Transverse colon (tissue), 4 donors: ENCODE data around the gene PRKG1. TPM values are rescaled to one million over a fixed set of nuclear protein-coding genes. Genes with fewer than 3 reads are reported as not detected.

Source experiments
- DNase-seq: peaks from one replicate; pipeline ENCODE4 v3.0.0-alpha.2; 2019
- H3K27ac ChIP-seq, 4 donors: fragments of 200-600 bp; sonication (generic); 2 replicates each; pipeline ENCODE4 v1.5.1; 2016 to 2018; ENCODE audit warnings: inconsistent platforms in 4 of 4
- H3K27me3 ChIP-seq: fragments of 200-600 bp; sonication (generic); 2 replicates; pipeline ENCODE4 v1.5.1; 2017; ENCODE audit warnings: inconsistent platforms
- H3K36me3 ChIP-seq, 4 donors: fragments of 200-600 bp; sonication (generic); 2 replicates each; pipeline ENCODE4 v1.5.1; 2017 to 2019; ENCODE audit warnings: inconsistent platforms in 4 of 4
- H3K4me1 ChIP-seq, 4 donors: fragments of 200-600 bp; sonication (generic); 2 replicates each; pipeline ENCODE4 v1.5.1; 2017 to 2020; ENCODE audit warnings: inconsistent platforms in 4 of 4
- H3K4me3 ChIP-seq, 4 donors: fragments of 200-600 bp; sonication (generic); 1 replicate in 1 of 4; 2 replicates in 3 of 4; pipeline versions ENCODE4 v1.5.1 to v1.6.1; 2017 to 2019; ENCODE audit warnings: inconsistent platforms in 4 of 4
- H3K9me3 ChIP-seq, 2 donors: fragments of 200-600 bp; sonication (generic); 2 replicates each; pipeline ENCODE4 v1.5.1; 2017 to 2019; ENCODE audit warnings: inconsistent platforms in 2 of 2
- EP300 ChIP-seq: sonication (generic); formaldehyde crosslinking; IDR thresholded peaks from one replicate; pipeline ENCODE4 v1.6.1; 2017; ENCODE audit warnings: antibody characterized with exemption, low read depth
- POLR2A ChIP-seq: fragments of 450-650 bp; IDR thresholded peaks from one replicate; pipeline ENCODE4 v1.6.1; 2016; ENCODE audit warnings: antibody characterized with exemption, mild to moderate bottlenecking, moderate library complexity
- POLR2AphosphoS5 ChIP-seq, 3 donors: sonication (generic); formaldehyde crosslinking; IDR thresholded peaks; one replicate each; pipeline ENCODE4 v1.6.1; 2016; ENCODE audit warnings: antibody characterized with exemption in 3 of 3
- WGBS, 2 donors: methylation state at CpG; one replicate each; pipeline ENCODE4 v1.1.5; 2018; ENCODE audit warnings: low coverage in 1 of 2; 5-methylcytosine and 5-hydroxymethylcytosine counted together
- in situ Hi-C, 4 donors: fragments of 200-750 bp; cut with MboI; loops; one replicate each; pipeline versions ENCODE4 v1.15.0 to v1.15.1; 2017; ENCODE audit warnings: low sequenced_read_pairs in 3 of 4, low pct_ligation_motif_present in 1 of 4, low pct_unique_long_range_greater_than_20kb in 1 of 4
- intact Hi-C: fragments of 100-400 bp; cut with DNase I; formaldehyde crosslinking; loops from one replicate; pipeline ENCODE4 v1.15.1; 2023; ENCODE audit warnings: low total_unique reads
- total RNA-seq, 4 donors: library from RNA; depleted of rRNA; stranded (reverse); fragments of >200 nt; gene quantifications; one replicate each; pipeline ENCODE4 v1.1.0, GENCODE V29; 2016
- TF ChIP-seq, protein P1 (sequence below), 5 experiments: fragments of 200-600 bp in 3 of 5; fragments of 450-650 bp in 2 of 5; sonication (generic) in 3 of 5; IDR thresholded peaks; 1 replicate in 2 of 5; 2 replicates in 3 of 5; pipeline ENCODE4 v1.5.1; 2016 to 2017; ENCODE audit warnings: antibody characterized with exemption in 5 of 5, inconsistent platforms in 3 of 5, mild to moderate bottlenecking in 2 of 5, moderate library complexity in 1 of 5

Gene PRKG1
- total RNA-seq, 4 donors from 2014 or later, result 17.6 to 30.6 (median 26.9) TPM

DNA sequence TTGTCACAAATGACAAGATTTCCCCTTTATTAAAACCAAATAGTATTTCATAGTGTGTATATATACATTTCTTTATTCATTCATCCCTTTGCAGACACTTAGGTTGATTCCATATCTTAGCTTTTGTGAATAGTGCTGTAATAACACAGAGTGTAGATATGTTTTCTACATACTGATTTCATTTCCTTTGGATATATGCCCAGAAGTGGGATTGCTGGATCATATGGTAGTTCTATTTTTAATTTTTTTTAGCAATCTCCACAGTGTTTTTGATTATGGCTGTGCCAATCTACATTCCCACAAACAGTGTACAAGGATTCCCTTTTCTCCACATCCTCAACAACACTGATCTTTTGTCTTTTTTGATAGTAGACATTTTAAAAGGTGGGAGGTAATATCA lies 578.7 kb downstream of the PRKG1 start:
- H3K4me1 ChIP-seq, result peaks cover 0 to 5% (median 2%) of the 10 kb centered on the region in 4 donors
- H3K27ac ChIP-seq, result no peak overlapping the region
- H3K9me3 ChIP-seq, result no peaks in the 10 kb centered on the region
- H3K27me3 ChIP-seq, result no peaks in the 10 kb centered on the region
- H3K4me3 ChIP-seq, result no peak overlapping the region
- intact Hi-C loops (no loop called here), in situ Hi-C loops (no loop called here)
- no peak for DNase-seq
- TF ChIP-seq POLR2A, result no peak
- no peak for TF ChIP-seq EP300
- no peak for TF ChIP-seq POLR2AphosphoS5 (IDR thresholded peaks at IDR 0.05)
- TF ChIP-seq, protein P1, sequence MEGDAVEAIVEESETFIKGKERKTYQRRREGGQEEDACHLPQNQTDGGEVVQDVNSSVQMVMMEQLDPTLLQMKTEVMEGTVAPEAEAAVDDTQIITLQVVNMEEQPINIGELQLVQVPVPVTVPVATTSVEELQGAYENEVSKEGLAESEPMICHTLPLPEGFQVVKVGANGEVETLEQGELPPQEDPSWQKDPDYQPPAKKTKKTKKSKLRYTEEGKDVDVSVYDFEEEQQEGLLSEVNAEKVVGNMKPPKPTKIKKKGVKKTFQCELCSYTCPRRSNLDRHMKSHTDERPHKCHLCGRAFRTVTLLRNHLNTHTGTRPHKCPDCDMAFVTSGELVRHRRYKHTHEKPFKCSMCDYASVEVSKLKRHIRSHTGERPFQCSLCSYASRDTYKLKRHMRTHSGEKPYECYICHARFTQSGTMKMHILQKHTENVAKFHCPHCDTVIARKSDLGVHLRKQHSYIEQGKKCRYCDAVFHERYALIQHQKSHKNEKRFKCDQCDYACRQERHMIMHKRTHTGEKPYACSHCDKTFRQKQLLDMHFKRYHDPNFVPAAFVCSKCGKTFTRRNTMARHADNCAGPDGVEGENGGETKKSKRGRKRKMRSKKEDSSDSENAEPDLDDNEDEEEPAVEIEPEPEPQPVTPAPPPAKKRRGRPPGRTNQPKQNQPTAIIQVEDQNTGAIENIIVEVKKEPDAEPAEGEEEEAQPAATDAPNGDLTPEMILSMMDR (IDR thresholded peaks at IDR 0.05), result no peak
- H3K36me3 ChIP-seq, result no peaks in the 10 kb centered on the region

DNA sequence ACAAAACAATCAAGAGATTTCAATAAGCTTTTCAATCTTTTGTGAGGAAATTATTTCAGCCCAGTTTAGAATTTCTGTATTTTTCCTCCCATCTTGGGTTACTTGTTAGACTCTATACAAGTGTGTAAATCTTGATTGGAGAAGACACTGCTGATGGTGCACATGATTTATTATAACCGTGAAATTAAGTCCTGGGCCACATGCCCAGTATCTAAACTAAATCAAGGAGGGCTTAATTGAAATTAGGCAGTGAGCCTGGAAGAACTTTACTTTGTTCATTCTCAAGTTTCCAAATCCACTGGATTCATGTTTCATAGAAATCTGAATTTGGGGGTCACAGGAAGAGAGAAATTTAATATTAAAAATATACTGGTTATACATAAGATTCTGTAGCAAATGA lies 580.6 kb downstream of the PRKG1 start:
- TF ChIP-seq EP300 (no peak), POLR2AphosphoS5 (IDR thresholded peaks at IDR 0.05) (no peak)
- Histone ChIP-seq H3K27ac (no peak overlapping the region), H3K4me3 (no peak overlapping the region), H3K4me1 (peaks cover 0 to 5% (median 2%) of the 10 kb centered on the region in 4 donors), H3K9me3 (no peaks in the 10 kb centered on the region), H3K27me3 (no peaks in the 10 kb centered on the region), H3K36me3 (no peaks in the 10 kb centered on the region)
- intact Hi-C loops (no loop called here), in situ Hi-C loops (no loop called here)
- 8 to 65% methylated on average over 1 of the region's 1 CpG for WGBS, 2 donors
- DNase-seq, result no peak

DNA sequence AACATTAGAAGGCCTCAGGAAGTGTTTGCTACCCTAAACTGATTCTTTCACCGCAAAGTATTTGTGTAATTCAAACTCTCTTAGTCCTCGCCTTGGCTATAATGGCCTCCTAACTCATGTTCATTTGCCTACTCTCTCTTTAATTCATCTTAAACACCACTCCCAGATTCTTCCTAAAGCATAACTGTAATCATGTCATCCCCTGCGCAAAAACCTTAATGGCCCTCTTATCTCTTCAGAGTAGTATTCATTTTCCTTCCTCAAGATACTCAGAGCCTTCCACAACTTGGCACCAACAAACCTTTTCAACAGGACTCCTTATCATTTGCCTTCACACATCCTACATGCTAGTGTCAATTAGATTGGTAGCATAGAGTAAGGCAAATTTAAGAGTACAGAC lies 582.2 kb downstream of the PRKG1 start:
- no peak for DNase-seq
- intact Hi-C loops (no loop called here), in situ Hi-C loops (no loop called here)
- Histone ChIP-seq H3K9me3 (no peaks in the 10 kb centered on the region), H3K36me3 (no peaks in the 10 kb centered on the region), H3K27me3 (no peaks in the 10 kb centered on the region), H3K4me1 (peaks cover 0 to 5% (median 2%) of the 10 kb centered on the region in 4 donors), H3K4me3 (no peak overlapping the region), H3K27ac (no peak overlapping the region)
- WGBS, 2 donors, result 83 to 97% methylated on average over 3 of the region's 3 CpGs
- no peak for TF ChIP-seq POLR2A
- TF ChIP-seq, protein P1 (IDR thresholded peaks at IDR 0.05), result no peak
- no peak for TF ChIP-seq EP300
- TF ChIP-seq POLR2AphosphoS5 (IDR thresholded peaks at IDR 0.05), result no peak

DNA sequence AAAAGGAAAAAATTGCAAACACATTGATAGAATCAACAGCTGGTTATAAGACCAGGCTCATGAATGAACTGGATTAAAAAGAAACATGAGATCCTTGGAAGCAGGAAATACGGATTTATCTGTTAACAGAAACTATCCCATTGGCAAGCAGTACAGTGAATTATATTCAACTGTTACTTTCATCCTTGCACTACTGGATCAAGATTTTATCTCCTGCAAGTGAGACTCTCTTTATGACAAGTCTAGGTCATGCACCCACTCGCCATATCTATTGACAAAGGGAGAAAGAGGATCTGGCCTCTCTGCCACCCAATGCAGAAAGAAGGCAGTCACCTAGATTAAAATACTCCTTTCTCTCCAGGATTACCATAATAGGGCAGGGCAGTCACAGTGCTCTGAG lies 583.7 kb downstream of the PRKG1 start:
- Histone ChIP-seq H3K27ac (no peak overlapping the region), H3K4me3 (no peak overlapping the region), H3K27me3 (no peaks in the 10 kb centered on the region), H3K4me1 (peaks cover 0 to 5% (median 2%) of the 10 kb centered on the region in 4 donors), H3K9me3 (no peaks in the 10 kb centered on the region), H3K36me3 (no peaks in the 10 kb centered on the region)
- WGBS, 2 donors, result 64 to 65% methylated on average over 2 of the region's 2 CpGs
- intact Hi-C loops, result no loop called here
- in situ Hi-C loops, result no loop called here
- no peak for DNase-seq
- TF ChIP-seq, protein P1 (IDR thresholded peaks at IDR 0.05), result no peak
- TF ChIP-seq POLR2A (no peak), EP300 (no peak), POLR2AphosphoS5 (IDR thresholded peaks at IDR 0.05) (no peak)

DNA sequence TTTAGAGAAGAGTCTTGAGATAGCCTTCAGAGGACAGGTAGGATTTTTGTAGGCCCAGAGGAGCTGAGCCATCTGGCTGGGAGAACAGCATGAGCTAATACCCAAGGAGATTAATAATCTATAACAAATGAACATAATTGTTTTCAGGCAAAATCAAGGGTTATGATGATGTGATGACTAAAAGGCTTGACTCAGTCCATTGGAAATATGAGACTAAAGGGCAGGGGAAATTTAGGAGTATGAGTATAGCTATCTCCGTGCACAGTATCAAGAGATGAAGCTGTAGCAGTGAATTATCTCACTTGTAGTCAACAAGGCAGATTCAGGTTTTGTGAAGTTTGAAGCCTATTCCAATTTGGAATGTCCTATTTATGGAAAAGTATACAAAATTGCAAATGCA lies 585.1 kb downstream of the PRKG1 start:
- no peak for DNase-seq
- Histone ChIP-seq H3K4me3 (no peak overlapping the region), H3K9me3 (no peaks in the 10 kb centered on the region), H3K27me3 (no peaks in the 10 kb centered on the region), H3K27ac (no peak overlapping the region), H3K36me3 (no peaks in the 10 kb centered on the region), H3K4me1 (peaks cover 0 to 5% (median 2%) of the 10 kb centered on the region in 4 donors)
- in situ Hi-C loops, result no loop called here
- WGBS, 2 donors, result 88 to 92% methylated on average over 1 of the region's 1 CpG
- intact Hi-C loops, result no loop called here
- TF ChIP-seq, protein P1 (IDR thresholded peaks at IDR 0.05), result no peak
- TF ChIP-seq POLR2AphosphoS5 (IDR thresholded peaks at IDR 0.05) (no peak), POLR2A (no peak)
